ENCODE results near the gene RHBG. TPM values are rescaled to one million over a fixed set of nuclear protein-coding genes. Genes with fewer than 3 reads are reported as not detected.

The RHBG gene
- total RNA-seq, 1 experiment from 2014 or later = 4.0 TPM

GRCh38 chr1:156399355-156400125 is 30.5 kb downstream of the RHBG start:
- no peak for DNase-seq
- no peaks in the 10 kb centered on the region for H3K27me3 ChIP-seq (ENCODE audit: insufficient read depth, low read depth)
- H4K20me1 ChIP-seq (ENCODE audit: insufficient read depth) = no peaks in the 10 kb centered on the region
- no TSS peak for BruUV-seq (replicated peaks)
- peaks cover 29% of the 10 kb centered on the region for H3F3A ChIP-seq (ENCODE audit: insufficient read depth, low read depth)
- no peaks in the 10 kb centered on the region for H3K36me3 ChIP-seq (ENCODE audit: low read depth)
- H3K4me3 ChIP-seq = no peak overlapping the region
- no peak overlapping the region for H2AFZ ChIP-seq
- intact Hi-C loops (cut with micrococcal nuclease; ENCODE audit: unreplicated experiment) = no loop called here
- no peaks in the 10 kb centered on the region for H3K9me2 ChIP-seq (ENCODE audit: insufficient read depth)
- H3K27ac ChIP-seq = peak overlapping the region; percentile 97
- peaks cover 15% of the 10 kb centered on the region; the same call in 1 of the 2 replicates for H3K4me1 ChIP-seq (replicated peaks; ENCODE audit: insufficient read depth)
- TF ChIP-seq EZH2 (IDR thresholded peaks at IDR 0.05; ENCODE audit: low read depth) = no peak
- TF ChIP-seq CTCF (conservative IDR thresholded peaks at IDR 0.05) = no peak
- 0 out of 2 replicates have a peak, but pooled peaks cover 5% of the 10 kb centered on the region for H3K9me3 ChIP-seq (ENCODE audit: insufficient read depth, low read depth)
- no peak overlapping the region for H3K4me2 ChIP-seq
- no peaks in the 10 kb centered on the region for H3K79me2 ChIP-seq (ENCODE audit: low read depth)
- ChIA-PET POLR2A (ENCODE audit: unreplicated experiment) (no interaction called here), CTCF (no interaction called here)

GRCh38 chr1:156400191-156400935 is 31.4 kb downstream of the RHBG start:
- Histone ChIP-seq H3F3A (ENCODE audit: insufficient read depth, low read depth) (peaks cover 29% of the 10 kb centered on the region), H4K20me1 (ENCODE audit: insufficient read depth) (no peaks in the 10 kb centered on the region), H3K79me2 (ENCODE audit: low read depth) (no peaks in the 10 kb centered on the region), H3K27ac (peak overlapping the region; percentile 97; the same call in 1 of the 2 replicates), H3K27me3 (ENCODE audit: insufficient read depth, low read depth) (no peaks in the 10 kb centered on the region), H3K4me1 (replicated peaks; ENCODE audit: insufficient read depth) (peaks cover 15% of the 10 kb centered on the region; the same call in 1 of the 2 replicates), H3K36me3 (ENCODE audit: low read depth) (no peaks in the 10 kb centered on the region), H3K9me3 (ENCODE audit: insufficient read depth, low read depth) (0 out of 2 replicates have a peak, but pooled peaks cover 5% of the 10 kb centered on the region), H2AFZ (no peak overlapping the region), H3K4me3 (no peak overlapping the region), H3K4me2 (no peak overlapping the region), H3K9me2 (ENCODE audit: insufficient read depth) (no peaks in the 10 kb centered on the region)
- no peak for DNase-seq
- TF ChIP-seq CTCF (conservative IDR thresholded peaks at IDR 0.05) (no peak), EZH2 (IDR thresholded peaks at IDR 0.05; ENCODE audit: low read depth) (no peak)
- no TSS peak for BruUV-seq (replicated peaks)
- intact Hi-C loops (cut with micrococcal nuclease; ENCODE audit: unreplicated experiment) = no loop called here
- ChIA-PET CTCF (interaction anchor here (0.6 kb wide), 1 partner anchor 227 kb away, joined by 3 read pairs; no protein-coding TSS in a partner anchor), POLR2A (ENCODE audit: unreplicated experiment) (no interaction called here)

- no TSS peak for BruUV-seq (replicated peaks)
- intact Hi-C loops (cut with micrococcal nuclease; ENCODE audit: unreplicated experiment) = no loop called here
- Histone ChIP-seq H2AFZ (no peak overlapping the region), H4K20me1 (ENCODE audit: insufficient read depth) (no peaks in the 10 kb centered on the region), H3K4me2 (no peak overlapping the region), H3K9me3 (ENCODE audit: insufficient read depth, low read depth) (0 out of 2 replicates have a peak, but pooled peaks cover 5% of the 10 kb centered on the region), H3K36me3 (ENCODE audit: low read depth) (no peaks in the 10 kb centered on the region), H3F3A (ENCODE audit: insufficient read depth, low read depth) (peaks cover 29% of the 10 kb centered on the region), H3K27me3 (ENCODE audit: insufficient read depth, low read depth) (no peaks in the 10 kb centered on the region), H3K4me3 (no peak overlapping the region), H3K4me1 (replicated peaks; ENCODE audit: insufficient read depth) (peaks cover 15% of the 10 kb centered on the region; the same call in 1 of the 2 replicates), H3K27ac (no peak overlapping the region), H3K9me2 (ENCODE audit: insufficient read depth) (no peaks in the 10 kb centered on the region), H3K79me2 (ENCODE audit: low read depth) (no peaks in the 10 kb centered on the region)
- no peak for DNase-seq
- no peak for TF ChIP-seq CTCF (conservative IDR thresholded peaks at IDR 0.05)
- no peak for TF ChIP-seq EZH2 (IDR thresholded peaks at IDR 0.05; ENCODE audit: low read depth)
- CTCF ChIA-PET = no interaction called here
- POLR2A ChIA-PET (ENCODE audit: unreplicated experiment) = no interaction called here
Measured at GRCh38 chr1:156401041-156401574, 32.1 kb downstream of the RHBG start.
